Chondrocyte (in vitro differentiated cells): ENCODE measurements around the gene RUNX1. TPM values are rescaled to one million over a fixed set of nuclear protein-coding genes. Genes with fewer than 3 reads are reported as not detected.

Experiments
- DNase-seq: peaks from one replicate; pipeline ENCODE4 v3.0.0; 2021; ENCODE audit warnings: mixed read lengths, low spot score
- H3K27ac Mint-ChIP-seq: one replicate; pipeline ENCODE4 v1.8.0; 2021; ENCODE audit warnings: mild to moderate bottlenecking, moderate library complexity, mixed read lengths; ENCODE audit not compliant: unreplicated experiment
- H3K27me3 Mint-ChIP-seq: 2 replicates; pipeline ENCODE4 v1.8.0; 2021; ENCODE audit warnings: low read depth, mixed read lengths
- H3K36me3 Mint-ChIP-seq: 2 replicates; pipeline ENCODE4 v1.8.0; 2021; ENCODE audit warnings: low read depth, mixed read lengths
- H3K4me1 Mint-ChIP-seq: 2 replicates; pipeline ENCODE4 v1.8.0; 2021; ENCODE audit warnings: low read depth, mild to moderate bottlenecking, mixed read lengths
- H3K4me3 Mint-ChIP-seq: one replicate; pipeline ENCODE4 v1.8.0; 2021; ENCODE audit warnings: mild to moderate bottlenecking, moderate library complexity, mixed read lengths; ENCODE audit not compliant: unreplicated experiment
- H3K9me3 Mint-ChIP-seq: 2 replicates; pipeline ENCODE4 v1.8.0; 2021; ENCODE audit warnings: low read depth, mixed read lengths
- CTCF ChIP-seq: fragments of 200-600 bp; sonication (generic); IDR thresholded peaks from 2 replicates; pipeline ENCODE4 v1.5.0; 2021; ENCODE audit warnings: antibody characterized with exemption, mild to moderate bottlenecking, moderate library complexity
- total RNA-seq: library from RNA; stranded (reverse); gene quantifications from 3 replicates; pipeline ENCODE4 v1.2.1, GENCODE V29; 2021

RUNX1 gene
- total RNA-seq, 1 donor from 2014 or later = 37.9 TPM

GRCh38 chr21:35066824-35067223 is 17.7 kb upstream of the RUNX1 start:
- Mint-ChIP-seq H3K4me3 (no peak overlapping the region), H3K4me1 (peaks cover 7% of the 10 kb centered on the region), H3K27me3 (no peaks in the 10 kb centered on the region), H3K9me3 (no peaks in the 10 kb centered on the region), H3K36me3 (no peaks in the 10 kb centered on the region), H3K27ac (no peak overlapping the region)
- no peak for TF ChIP-seq CTCF
- no peak for DNase-seq

- H3K4me1 Mint-ChIP-seq = no peaks in the 10 kb centered on the region
- no peak for DNase-seq
- no peak for TF ChIP-seq CTCF
- no peaks in the 10 kb centered on the region for H3K27me3 Mint-ChIP-seq
- H3K36me3 Mint-ChIP-seq = no peaks in the 10 kb centered on the region
- no peaks in the 10 kb centered on the region for H3K9me3 Mint-ChIP-seq
- H3K27ac Mint-ChIP-seq = no peak overlapping the region
- H3K4me3 Mint-ChIP-seq = no peak overlapping the region
Measured at GRCh38 chr21:35063428-35064172, 14.5 kb upstream of the RUNX1 start.

- no peaks in the 10 kb centered on the region for H3K9me3 Mint-ChIP-seq
- no peak for DNase-seq
- H3K27me3 Mint-ChIP-seq = no peaks in the 10 kb centered on the region
- no peaks in the 10 kb centered on the region for H3K36me3 Mint-ChIP-seq
- no peak overlapping the region for H3K27ac Mint-ChIP-seq
- no peaks in the 10 kb centered on the region for H3K4me1 Mint-ChIP-seq
- no peak for TF ChIP-seq CTCF
- no peak overlapping the region for H3K4me3 Mint-ChIP-seq
Measured at GRCh38 chr21:35062016-35062415, 12.9 kb upstream of the RUNX1 start.

DNA sequence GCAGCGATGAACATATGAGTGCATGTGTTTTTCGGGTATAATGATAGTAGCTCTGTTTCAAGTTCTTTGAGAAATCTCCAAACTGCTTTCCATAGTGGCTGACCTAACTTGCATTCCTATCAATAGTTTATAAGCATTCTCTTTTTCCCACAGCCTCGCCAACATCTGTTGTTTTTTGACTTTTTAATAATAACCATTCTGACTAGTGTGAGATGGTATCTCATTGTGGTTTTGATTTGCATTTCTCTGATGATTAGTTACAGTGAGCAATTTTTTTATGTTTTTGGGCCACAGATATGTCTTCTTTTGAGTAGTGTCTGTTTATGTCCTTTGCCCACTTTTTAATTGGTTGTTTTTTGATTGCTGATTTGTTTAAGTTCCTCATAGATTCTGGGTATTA is 10.6 kb upstream of the RUNX1 start:
- no peak overlapping the region for H3K27ac Mint-ChIP-seq
- H3K9me3 Mint-ChIP-seq = no peaks in the 10 kb centered on the region
- TF ChIP-seq CTCF = no peak
- no peaks in the 10 kb centered on the region for H3K36me3 Mint-ChIP-seq
- H3K27me3 Mint-ChIP-seq = no peaks in the 10 kb centered on the region
- no peaks in the 10 kb centered on the region for H3K4me1 Mint-ChIP-seq
- no peak overlapping the region for H3K4me3 Mint-ChIP-seq
- no peak for DNase-seq

DNA sequence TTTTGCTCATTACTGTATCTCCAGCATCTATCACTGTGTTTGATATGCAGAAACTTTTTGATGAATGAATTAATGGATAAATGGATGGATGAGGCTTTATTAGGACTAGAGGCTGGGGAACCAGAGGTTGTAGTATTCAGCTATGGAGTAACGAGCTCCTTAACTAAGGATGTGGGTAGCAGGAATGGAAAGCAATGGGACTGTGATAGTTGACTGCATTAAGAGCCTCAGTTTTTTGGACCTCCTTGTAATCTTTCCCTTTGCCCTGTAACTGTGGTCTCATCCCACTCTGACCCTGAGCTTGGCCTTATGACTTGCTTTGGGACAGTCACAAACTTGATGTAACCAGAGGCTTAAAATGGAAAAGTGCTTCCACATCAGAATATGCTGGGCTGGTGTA is 9.0 kb upstream of the RUNX1 start:
- no peaks in the 10 kb centered on the region for H3K9me3 Mint-ChIP-seq

More for the DNA sequence above, 9.0 kb upstream of the RUNX1 start:
- Mint-ChIP-seq H3K36me3 (no peaks in the 10 kb centered on the region), H3K4me1 (peaks cover 17% of the 10 kb centered on the region), H3K4me3 (no peak overlapping the region), H3K27ac (no peak overlapping the region), H3K27me3 (no peaks in the 10 kb centered on the region)
- TF ChIP-seq CTCF = no peak
- DNase-seq = no peak
